Liver (tissue), 3 donors: ENCODE results near the gene PGGT1B.

Source experiments
- CTCF ChIP-seq: fragments of 150-350 bp; IDR thresholded peaks from 2 replicates; pipeline ENCODE4 v1.5.1; 2017; ENCODE audit warnings: improper control_type of control experiment, low read depth, low read length; ENCODE audit not compliant: missing input control
- JUND ChIP-seq, 2 donors: IDR thresholded peaks; 2 replicates each; pipeline ENCODE4 v1.6.1; 2016; ENCODE audit warnings: antibody characterized with exemption in 2 of 2
- donor health status: healthy.
- donor health status: healthy.

- TF ChIP-seq JUND (IDR thresholded peaks at IDR 0.05) (no peak), CTCF (no peak)
Measured at GRCh38 chr5:115214541-115214940, 48.1 kb downstream of the PGGT1B start.
